ENCODE measurements around the gene MORN1. TPM values are rescaled to one million over a fixed set of nuclear protein-coding genes. Genes with fewer than 3 reads are reported as not detected.
A peak's percentile ranks its signal among the peaks of the same experiment; 100 is the strongest.

The MORN1 gene
- total RNA-seq, 1 donor from 2014 or later = 35.3 TPM

DNA sequence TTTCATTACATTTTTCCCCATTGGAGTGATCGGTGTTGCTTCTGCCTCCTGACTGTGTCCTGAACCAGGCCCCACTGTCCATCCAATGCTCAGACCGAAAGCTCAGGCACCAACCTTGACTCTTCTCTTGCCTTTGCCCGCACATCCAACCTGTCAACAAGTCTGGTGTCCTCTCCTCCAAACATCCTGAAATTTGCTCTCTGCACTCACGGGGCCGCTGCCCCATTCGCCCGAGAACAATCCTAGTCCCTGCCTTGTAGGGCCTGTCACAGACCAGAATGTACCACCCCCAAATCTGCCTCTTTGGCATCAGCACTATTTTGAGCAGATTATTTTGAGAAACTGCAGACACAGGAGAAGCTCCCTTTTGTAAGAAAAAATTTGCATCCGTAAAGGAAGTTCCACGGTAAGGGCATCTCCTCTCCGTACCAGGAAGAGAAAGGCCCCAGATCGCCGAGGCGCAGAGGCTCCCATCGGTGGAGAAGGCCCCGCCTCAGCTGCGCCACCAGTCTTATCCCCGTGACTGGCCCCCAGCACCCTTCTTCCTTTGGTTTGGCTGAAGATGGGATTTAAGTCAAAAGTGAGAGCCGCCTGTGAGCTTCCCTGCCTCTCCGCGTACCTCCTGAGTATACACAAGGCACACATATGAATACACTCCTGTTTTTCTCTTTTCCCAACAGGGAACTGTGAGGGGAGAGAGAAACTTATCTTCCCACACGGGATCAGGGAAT lies 7.1 kb downstream of the MORN1 start:
- Mint-ChIP-seq H3K36me3 (ENCODE audit: insufficient read depth) (no peaks in the 10 kb centered on the region), H3K27ac (no peak overlapping the region)

DNA sequence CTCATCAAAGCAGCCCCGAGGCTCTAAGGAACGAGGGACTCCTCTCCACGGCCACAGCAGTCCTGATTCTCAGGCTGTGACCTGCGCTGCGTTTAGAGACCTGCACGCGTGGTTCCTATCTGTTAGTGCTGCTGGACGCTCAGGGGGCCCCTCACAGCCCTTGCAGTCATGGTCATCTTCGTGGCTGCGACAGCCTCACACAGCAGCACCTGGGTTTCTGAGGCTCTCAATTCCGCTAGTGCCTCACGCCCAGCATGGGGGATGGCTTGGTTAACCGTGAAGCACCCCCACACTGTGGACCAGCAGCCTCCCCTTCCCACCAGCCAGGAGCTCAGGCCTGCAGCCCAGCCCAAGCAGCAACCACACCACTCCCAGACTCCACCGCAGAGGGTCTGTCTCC lies 7.8 kb downstream of the MORN1 start:
- no peak overlapping the region for H3K27ac Mint-ChIP-seq
- no peak overlapping the region for H3K4me3 Mint-ChIP-seq (ENCODE audit: low read depth)
- H3K36me3 Mint-ChIP-seq (ENCODE audit: insufficient read depth) = no peaks in the 10 kb centered on the region
- TF ChIP-seq, protein P1, sequence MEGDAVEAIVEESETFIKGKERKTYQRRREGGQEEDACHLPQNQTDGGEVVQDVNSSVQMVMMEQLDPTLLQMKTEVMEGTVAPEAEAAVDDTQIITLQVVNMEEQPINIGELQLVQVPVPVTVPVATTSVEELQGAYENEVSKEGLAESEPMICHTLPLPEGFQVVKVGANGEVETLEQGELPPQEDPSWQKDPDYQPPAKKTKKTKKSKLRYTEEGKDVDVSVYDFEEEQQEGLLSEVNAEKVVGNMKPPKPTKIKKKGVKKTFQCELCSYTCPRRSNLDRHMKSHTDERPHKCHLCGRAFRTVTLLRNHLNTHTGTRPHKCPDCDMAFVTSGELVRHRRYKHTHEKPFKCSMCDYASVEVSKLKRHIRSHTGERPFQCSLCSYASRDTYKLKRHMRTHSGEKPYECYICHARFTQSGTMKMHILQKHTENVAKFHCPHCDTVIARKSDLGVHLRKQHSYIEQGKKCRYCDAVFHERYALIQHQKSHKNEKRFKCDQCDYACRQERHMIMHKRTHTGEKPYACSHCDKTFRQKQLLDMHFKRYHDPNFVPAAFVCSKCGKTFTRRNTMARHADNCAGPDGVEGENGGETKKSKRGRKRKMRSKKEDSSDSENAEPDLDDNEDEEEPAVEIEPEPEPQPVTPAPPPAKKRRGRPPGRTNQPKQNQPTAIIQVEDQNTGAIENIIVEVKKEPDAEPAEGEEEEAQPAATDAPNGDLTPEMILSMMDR (IDR thresholded peaks at IDR 0.05; ENCODE audit: unreplicated experiment) = no peak
- no peak for DNase-seq (ENCODE audit: low spot score, unreplicated experiment)
- H3K27me3 Mint-ChIP-seq = no peaks in the 10 kb centered on the region
- no peaks in the 10 kb centered on the region for H3K4me1 Mint-ChIP-seq (ENCODE audit: low read depth)
- H3K9me3 Mint-ChIP-seq (ENCODE audit: low read depth) = no peaks in the 10 kb centered on the region

More for the DNA sequence above, 7.1 kb downstream of the MORN1 start:
- H3K27me3 Mint-ChIP-seq = no peaks in the 10 kb centered on the region
- H3K9me3 Mint-ChIP-seq (ENCODE audit: low read depth) = no peaks in the 10 kb centered on the region
- no peak overlapping the region for H3K4me3 Mint-ChIP-seq (ENCODE audit: low read depth)
- DNase-seq (ENCODE audit: low spot score, unreplicated experiment) = no peak
- TF ChIP-seq, protein P1 (IDR thresholded peaks at IDR 0.05; ENCODE audit: unreplicated experiment) = no peak
- no peaks in the 10 kb centered on the region for H3K4me1 Mint-ChIP-seq (ENCODE audit: low read depth)

DNA sequence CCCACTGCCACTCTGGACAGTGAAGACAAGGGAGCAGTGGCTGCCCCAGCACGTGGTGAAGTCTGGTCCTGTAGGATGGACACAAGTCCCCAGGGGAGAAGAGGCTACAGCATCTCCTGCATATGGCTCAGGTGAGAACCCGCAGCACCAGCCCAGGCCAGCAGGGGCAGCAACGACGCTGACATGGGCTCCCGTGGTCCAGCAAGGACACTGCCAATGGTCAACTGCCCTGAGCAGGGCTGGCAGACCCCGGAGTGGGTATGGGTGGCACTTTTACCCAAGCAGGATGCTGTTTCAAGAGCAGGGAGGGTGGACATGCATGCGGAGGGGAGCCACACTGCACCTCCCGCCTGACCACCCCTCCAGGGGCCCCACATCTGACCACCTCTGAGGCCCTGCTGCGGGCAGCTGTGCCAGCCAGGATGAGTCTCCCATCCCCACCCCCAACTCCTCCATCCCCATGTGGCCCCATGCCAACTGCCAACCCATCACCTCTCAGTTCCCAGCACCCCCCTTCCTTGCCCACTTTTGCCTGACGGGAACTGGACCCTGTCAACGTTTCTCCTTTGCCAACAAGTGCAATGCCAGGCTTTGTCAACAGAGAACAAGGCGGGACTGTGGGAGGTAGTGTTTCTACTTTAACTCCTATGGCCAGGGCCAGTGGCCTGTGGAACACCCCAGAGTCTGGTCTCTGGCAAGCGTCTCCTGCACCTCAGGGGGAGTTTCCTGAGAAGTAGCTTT lies 8.6 kb downstream of the MORN1 start:
- Mint-ChIP-seq H3K27ac (no peak overlapping the region), H3K4me3 (ENCODE audit: low read depth) (no peak overlapping the region), H3K36me3 (ENCODE audit: insufficient read depth) (no peaks in the 10 kb centered on the region), H3K9me3 (ENCODE audit: low read depth) (no peaks in the 10 kb centered on the region), H3K4me1 (ENCODE audit: low read depth) (no peaks in the 10 kb centered on the region), H3K27me3 (no peaks in the 10 kb centered on the region)
- TF ChIP-seq, protein P1 (IDR thresholded peaks at IDR 0.05; ENCODE audit: unreplicated experiment) = peak; percentile 58
- DNase-seq (ENCODE audit: low spot score, unreplicated experiment) = peak; percentile 49

DNA sequence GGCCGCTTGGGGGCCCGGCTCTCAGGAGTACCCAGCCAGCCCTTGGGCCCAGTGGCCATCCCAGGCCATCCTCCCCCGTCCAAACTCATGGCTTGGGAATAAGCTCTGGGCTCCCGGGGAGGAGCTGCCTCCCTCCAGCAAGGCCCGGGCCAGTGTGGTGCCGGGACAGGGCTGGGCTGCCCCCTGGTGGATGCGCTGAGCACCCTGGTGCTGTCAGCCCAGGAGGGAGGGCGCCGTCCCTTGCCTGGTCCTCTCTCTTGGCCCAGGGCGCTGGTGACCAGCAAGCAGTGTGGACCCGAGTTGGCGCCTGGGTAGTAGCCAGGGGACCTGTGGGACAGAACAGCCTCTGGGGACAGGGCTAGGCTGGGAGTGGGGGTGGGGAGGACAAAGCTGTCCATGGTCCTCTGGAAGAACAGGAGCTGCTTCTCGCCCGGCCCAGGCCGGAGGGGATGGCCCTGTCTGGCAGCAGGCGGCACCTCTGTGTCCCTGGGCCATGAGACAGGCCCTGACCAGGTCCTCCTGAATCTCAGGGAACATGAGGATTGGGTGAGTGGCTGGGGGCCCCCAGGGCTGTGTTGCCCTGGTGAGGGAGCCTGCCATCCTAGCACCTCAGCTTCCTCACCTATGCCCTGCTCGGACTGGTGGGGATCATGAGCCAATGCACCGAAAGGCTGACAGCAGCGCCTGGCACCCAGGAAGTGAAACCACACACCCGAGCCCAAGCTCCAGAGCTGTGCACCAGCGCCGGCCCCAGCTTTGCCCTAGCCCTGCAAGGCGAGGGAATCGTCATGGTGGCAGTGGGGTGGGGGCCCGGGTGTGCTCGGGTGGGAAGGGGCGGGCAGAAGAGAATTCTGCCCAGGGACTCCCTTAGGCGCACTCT lies 9.4 kb downstream of the MORN1 start:
- H3K4me3 Mint-ChIP-seq (ENCODE audit: low read depth) = no peak overlapping the region
- no peaks in the 10 kb centered on the region for H3K9me3 Mint-ChIP-seq (ENCODE audit: low read depth)
- peak; percentile 65 for DNase-seq (ENCODE audit: low spot score, unreplicated experiment)
- H3K36me3 Mint-ChIP-seq (ENCODE audit: insufficient read depth) = no peaks in the 10 kb centered on the region
- no peaks in the 10 kb centered on the region for H3K4me1 Mint-ChIP-seq (ENCODE audit: low read depth)
- H3K27me3 Mint-ChIP-seq = no peaks in the 10 kb centered on the region
- no peak overlapping the region for H3K27ac Mint-ChIP-seq
- TF ChIP-seq, protein P1 (IDR thresholded peaks at IDR 0.05; ENCODE audit: unreplicated experiment) = peak; percentile 83
